Activated CD8-positive, alpha-beta memory T cell treated with anti-CD3 and anti-CD28 coated beads for 36 hours (primary cell): ENCODE measurements around the gene PKN2. TPM values are rescaled to one million over a fixed set of nuclear protein-coding genes. Genes with fewer than 3 reads are reported as not detected.

ENCODE experiments used
- CTCF ChIA-PET: fragments of 350-600 bp; sonication (Branson Sonifier 250); formaldehyde crosslinking; loops from one replicate; lab custom pipeline; 2021; ENCODE audit warnings: antibody characterized with exemption; lab: Charles Lee
- POLR2A ChIA-PET: fragments of 350-600 bp; sonication (Branson Sonifier 250); formaldehyde crosslinking; loops from one replicate; lab custom pipeline; 2021; ENCODE audit warnings: antibody characterized with exemption; lab: Charles Lee
- total RNA-seq, 2 experiments: library from RNA; stranded (reverse); gene quantifications; one replicate each; pipeline ENCODE4 v1.2.3, GENCODE V29; 2021

Gene PKN2
- total RNA-seq, 2 experiments from 2014 or later: 15.3 to 18.7 TPM

DNA sequence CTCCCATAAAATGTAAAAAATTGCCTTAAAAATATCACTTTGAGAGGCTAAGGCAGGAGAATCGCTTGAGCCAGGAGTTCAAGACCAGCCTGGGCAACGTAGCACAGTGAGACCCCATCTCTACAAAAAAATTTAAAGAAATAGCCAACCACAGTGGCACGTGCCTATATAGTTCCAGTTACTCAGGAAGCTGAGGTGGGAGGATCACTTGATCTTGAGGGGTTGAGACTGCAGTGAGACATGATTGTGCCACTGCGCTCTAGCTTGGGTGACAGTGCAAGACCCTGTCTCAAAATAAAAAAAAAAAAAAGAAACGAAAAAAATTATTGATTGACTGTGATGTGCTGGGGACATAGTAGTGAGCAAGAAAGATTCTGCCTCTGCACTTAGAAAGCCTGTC, 38.4 kb downstream of the PKN2 start:
- ChIA-PET POLR2A (no interaction called here), CTCF (no interaction called here)

DNA sequence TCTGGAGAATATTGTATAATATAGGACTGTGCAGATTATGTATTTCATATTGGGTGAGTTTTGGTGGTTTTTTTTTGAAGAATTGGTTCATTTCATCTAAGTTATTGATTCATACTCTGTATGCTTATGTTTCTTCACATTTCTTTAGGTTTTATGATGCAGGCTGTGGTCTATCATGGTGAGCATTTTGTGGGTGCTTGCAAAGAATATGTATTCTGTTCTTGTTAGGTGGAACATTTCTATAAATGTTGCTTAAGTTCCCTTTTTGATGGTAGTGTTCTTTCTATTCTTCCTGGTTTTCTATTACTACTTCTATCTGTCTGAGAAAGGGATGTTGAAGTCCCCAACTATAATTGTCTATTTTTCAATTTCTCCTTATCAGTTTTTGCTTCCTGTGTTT, 42.6 kb downstream of the PKN2 start:
- CTCF ChIA-PET: no interaction called here
- POLR2A ChIA-PET: no interaction called here

DNA sequence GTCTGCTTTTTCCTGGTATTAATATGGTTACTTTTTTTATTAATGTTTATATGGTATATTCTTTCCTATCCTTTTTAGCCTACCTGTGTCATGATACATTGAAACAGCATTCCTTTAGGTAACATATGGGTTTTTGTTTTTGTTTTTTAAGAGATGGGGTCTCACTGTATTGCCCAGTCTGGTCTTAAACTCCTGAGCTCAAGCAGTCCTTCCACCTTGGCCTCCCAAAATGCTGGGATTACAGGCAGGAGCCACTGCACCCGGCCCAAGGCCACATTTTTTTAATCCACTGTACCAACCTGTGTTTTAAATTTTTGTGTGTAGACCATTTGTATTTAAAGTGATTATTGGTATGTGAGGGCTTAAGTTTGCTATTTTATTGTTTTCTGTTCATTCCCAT, 43.1 kb downstream of the PKN2 start:
- ChIA-PET CTCF (no interaction called here), POLR2A (no interaction called here)

DNA sequence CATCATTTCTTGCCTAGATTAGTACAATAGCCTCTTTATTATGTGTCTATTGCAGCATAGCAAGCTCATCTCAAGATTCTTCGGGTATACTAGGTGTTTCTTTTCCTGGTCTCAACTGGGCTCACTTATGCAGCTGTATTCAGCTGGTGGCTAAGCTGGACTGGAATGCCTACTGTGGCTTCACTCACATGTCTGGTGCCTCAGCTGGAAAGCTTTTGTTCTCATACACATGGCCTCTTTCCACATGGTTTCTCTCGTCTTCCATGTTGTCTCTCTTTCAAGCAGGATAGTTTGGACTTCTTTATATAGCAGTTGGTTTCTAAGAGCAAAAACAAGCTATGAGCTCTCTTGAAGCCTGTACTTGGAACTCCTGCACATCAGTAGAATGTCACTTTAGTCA, 45.2 kb downstream of the PKN2 start:
- POLR2A ChIA-PET: no interaction called here
- CTCF ChIA-PET: no interaction called here

DNA sequence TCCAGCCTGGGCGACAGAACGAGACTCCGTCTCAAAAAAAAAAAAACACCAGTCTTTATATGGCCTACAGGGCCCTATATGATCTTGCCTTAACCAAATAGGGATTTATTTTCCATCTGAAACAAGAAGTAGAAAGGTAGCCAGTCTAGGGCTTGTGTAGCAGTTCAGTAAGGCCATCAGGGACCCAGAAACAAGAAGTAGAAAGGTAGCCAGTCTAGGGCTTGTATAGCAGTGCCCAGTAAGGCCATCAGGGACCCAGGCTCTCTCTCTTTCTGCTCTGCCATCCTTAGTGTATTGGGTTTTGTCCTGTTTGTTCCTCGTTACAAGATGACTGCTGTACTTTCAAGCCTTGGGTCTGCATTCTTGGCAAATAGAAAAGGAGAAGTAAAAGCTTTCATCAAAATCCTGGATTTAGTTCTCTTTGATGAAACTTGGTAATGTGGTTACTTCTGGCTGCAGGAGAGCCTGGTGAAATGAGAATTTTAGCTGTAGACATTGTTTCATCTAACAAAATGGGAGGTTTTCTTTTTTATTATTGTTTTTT, 46.1 kb downstream of the PKN2 start:
- ChIA-PET CTCF (no interaction called here), POLR2A (no interaction called here)

DNA sequence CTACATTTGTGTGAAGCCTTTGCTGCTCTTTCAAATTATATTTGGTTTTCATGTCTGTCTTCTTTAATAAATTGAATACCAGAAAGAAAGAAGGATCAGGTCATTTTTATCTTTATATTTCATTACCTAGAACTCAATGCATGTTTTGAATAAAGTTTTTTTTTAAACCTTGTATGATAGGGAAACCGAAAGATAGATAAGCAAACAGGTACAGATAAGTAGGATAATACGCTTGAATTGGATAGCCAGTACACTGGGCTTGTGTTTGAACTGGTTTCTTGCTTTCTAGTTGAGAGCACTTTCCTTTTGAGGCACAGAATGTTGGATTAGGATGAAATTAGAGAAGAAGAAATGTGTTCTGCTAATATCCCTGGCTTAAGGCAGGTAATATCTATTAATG, 46.9 kb downstream of the PKN2 start:
- ChIA-PET POLR2A (no interaction called here), CTCF (no interaction called here)

DNA sequence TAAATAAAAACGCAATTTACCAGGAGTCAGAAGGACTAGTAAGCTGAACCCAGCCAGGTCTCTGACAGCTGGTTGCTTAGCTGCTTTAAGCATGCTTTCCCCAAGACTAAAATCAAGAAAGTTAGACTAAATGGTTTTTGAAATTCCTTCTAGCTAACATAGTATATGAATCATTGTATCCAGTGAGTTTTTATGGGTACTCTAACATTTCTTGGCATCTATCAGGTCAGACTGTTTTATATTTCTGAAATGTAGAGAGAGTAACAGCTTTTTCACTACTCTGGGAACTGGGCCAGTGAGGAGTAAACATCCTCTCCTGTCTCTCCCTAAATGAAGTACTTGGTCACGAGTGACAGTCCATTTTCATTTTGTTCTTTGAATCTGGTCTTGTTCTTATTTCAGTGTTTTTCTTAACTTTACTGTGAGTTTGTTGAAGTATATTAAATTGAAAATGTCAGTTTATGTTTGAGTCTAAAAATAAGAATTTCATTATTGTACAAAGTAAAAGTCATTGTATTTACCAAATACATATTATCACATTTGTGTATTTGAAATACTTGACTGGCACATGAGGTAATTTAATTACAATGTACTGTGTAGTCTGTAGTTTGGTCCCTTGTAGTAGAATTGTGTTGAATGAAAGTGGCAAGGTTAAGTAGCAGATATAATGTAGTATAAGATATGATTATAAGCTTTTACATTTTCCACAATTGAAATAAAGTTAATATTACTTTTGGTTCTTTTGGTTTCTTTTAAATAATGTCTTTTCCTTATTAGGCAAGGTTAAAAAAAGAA, 47.6 kb downstream of the PKN2 start:
- CTCF ChIA-PET: no interaction called here
- POLR2A ChIA-PET: no interaction called here

DNA sequence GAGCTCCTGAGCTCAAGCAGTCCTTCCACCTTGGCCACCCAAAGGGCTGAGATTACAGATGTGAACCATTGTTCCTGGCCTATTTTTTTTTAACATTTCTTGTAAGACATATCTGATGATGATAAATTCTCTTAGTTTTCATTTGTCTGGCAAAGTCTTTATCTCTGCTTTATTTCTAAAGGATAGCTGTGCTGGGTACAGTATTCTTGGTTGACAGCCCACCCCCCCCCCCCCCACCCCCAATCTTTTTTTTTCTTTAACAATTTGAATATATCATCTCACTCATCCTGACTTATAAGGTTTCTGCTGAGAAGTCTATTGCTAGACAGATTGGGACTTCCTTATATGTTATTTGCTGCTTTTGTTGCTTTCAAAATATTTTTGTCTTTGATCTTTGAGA, 51.3 kb downstream of the PKN2 start:
- POLR2A ChIA-PET: interaction anchor here (0.9 kb wide), 1 partner anchor 24 kb away, joined by 4 read pairs; no protein-coding TSS in a partner anchor

DNA sequence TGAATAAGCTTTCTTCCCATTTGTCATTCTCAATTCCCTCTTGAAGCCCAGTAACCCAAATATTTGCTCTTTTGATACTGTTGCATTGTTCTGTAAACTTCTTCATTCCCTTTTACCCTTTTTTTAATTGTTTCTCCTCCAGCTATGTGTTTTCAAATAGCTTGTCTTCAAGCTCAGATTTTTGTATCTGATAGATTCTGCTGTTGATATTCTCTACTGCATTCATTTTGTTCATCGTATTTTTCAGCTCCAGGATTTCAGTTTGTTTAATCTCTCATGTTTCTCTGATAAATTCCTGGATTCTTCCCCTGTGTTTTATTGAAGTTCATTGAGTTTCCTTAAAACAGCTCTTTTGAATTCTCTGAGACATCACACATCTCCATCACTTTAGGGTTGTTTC, 51.8 kb downstream of the PKN2 start:
- POLR2A ChIA-PET: interaction anchor here (0.9 kb wide), 1 partner anchor 23 kb away, joined by 4 read pairs; no protein-coding TSS in a partner anchor
- CTCF ChIA-PET: no interaction called here

More for the DNA sequence above, 51.3 kb downstream of the PKN2 start:
- CTCF ChIA-PET: no interaction called here

DNA sequence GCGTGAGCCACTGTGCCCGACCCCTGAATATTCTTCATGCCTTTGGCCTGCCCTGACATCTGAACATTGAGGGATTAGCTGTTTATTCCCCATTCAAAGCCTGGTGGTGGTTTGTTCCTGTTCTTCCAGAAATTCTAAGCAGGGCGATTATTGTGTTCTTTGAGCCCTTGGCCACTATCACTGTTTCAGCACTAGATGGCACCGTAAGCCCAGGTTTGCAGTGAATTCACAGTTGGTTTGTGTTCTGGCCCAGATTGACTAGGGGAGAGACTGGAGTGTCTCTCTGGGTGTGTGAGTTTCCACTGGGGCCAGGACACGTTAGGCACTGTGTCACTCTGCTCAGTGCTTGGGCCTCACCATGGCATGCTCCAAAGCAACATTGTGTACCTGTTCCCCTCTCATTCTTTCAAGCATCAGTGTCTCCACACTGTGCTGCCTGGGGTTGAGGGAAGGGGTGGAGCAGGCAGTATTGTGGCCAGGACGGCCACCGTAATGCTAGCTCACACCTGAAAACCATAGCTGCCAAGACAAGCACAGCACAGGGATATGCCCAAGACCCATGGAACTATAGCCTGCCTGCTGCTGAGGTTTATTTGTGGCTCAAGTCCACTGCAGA, 52.7 kb downstream of the PKN2 start:
- POLR2A ChIA-PET: no interaction called here
- CTCF ChIA-PET: no interaction called here

DNA sequence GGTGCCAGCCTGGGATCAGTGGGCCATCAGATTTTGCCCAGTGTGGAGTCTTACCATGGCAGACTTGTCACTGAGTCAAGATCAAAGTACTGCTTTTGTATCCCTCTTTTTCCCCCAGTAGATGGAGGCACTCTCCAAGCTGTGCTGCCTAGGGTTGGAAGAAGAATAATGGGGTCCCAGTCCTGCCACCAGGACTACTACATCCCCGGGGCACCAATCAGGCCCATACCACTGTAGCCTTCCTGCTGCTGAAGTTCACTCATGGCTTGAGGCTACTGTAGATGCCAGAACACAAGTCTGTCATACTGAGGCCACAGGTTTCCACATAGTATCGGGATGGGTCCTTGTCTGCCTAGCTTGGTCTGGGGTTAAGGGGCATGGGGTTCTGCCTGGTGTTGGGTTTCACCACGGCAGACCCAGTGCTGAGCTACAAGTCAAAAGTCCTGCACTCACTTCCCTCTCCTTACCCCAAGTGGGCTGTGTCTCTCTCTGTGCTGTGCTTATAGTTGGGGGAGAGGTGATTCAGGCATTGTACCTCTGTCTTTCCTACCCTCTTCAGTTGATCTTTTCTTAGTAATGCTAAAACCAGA, 53.4 kb downstream of the PKN2 start:
- ChIA-PET CTCF (no interaction called here), POLR2A (no interaction called here)

DNA sequence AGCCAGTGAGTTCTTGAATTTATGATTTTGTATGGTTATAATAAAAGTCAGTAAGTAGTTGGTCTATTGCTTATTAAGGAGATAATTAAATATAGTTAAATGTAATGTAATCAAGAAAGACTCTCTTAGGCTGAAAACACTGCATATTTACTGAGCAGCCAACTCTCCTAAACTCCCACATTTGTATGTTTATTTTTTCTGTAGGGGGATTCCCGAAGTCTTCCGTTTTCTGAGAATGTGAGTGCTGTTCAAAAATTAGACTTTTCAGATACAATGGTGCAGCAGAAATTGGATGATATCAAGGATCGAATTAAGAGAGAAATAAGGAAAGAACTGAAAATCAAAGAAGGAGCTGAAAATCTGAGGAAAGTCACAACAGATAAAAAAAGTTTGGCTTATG, 56.7 kb downstream of the PKN2 start:
- ChIA-PET CTCF (no interaction called here), POLR2A (no interaction called here)

DNA sequence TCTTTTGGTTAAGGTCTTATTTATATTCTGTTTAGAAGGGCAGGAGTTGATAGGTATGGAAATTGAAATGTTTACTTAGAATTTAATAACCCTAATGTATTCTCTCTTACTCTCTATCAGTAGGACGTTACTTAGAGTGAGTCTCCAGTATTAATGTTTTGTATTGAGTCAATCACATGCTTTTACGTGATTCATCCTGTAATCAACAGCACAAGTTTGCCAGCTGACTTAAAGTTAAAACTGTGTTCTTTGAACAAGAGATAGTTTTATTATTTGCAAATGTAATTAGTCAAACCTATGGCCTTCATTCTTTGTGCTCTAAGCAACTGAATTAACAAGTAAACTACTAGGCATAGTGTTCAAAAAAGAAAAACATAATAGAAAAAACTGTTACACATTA, 57.3 kb downstream of the PKN2 start:
- ChIA-PET CTCF (no interaction called here), POLR2A (no interaction called here)

DNA sequence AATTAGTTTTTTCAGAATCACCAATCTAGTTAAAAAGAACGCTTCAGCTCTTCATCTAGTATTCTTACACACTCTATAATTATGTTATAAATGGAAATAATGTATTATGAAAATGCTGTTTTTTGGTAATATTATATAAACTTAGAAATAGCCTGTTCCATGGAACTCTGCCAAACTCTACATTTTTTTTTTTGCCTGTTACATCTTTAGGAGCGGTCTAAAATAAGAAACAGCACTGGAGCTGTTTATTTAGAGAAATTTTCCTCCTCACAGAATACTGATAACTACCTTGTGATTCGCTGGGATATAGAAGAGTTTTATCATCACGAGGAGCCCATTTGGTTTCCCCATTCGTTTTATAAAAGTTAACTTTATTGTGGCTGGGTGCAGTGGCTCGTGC, 58.5 kb downstream of the PKN2 start:
- ChIA-PET CTCF (no interaction called here), POLR2A (no interaction called here)

DNA sequence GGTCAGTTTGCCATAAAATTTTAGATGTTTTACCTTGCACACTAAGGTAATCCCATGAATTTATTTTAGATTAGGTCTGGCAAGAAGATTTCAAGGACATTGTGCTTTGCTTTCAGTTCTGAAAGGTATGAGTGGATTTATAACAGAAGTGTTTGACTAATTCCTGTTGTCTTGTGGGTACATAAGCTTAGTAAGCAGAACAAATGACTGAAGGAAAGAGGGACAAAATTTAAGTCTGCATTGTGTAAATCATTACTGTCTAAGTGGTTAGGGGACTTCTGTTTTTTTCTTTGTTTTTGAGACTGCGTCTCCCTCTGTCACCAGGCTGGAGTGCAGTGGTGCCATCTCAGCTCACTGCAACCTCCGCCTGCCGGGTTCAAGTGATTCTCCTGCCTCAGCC, 60.1 kb downstream of the PKN2 start:
- POLR2A ChIA-PET: no interaction called here
- CTCF ChIA-PET: no interaction called here

DNA sequence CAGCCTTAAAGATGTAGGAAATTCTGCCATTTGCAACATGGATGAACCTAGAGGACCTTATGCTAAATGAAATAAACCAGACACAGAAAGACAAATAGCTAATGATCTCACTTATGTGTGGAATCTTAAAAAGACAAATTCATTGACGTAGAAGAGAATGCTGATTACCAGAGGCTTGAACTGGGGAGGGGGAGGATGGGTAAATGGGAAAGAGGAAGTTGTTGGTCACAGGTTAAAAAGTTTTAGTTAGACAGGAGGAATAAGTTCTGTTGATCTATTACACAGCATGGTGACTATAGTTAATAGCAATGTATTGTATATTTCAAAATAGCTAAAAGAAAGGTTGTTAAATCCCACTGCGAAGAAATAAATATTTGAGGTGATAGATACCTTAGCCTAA, 62.8 kb downstream of the PKN2 start:
- CTCF ChIA-PET: no interaction called here

DNA sequence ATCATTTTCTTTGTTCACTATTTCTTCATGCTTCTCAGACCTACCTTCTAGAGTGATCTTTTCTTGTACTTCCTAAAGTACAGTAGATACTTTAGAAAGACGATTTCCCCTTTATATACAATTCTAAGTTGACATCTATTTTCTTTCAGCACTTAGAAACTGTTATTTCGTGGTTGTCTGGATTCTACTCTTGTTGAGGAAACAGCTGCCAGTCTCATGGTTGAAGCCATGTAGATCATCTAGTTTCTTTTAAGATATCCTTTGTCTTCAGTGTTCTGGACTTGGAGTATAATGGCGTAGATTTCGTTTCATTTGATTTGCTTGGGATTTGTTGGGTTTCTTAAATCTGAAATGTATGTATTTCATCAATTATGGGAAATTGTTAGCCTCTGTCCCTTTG, 67.6 kb downstream of the PKN2 start:
- CTCF ChIA-PET: no interaction called here
- POLR2A ChIA-PET: no interaction called here

More for the DNA sequence above, 62.8 kb downstream of the PKN2 start:
- POLR2A ChIA-PET: no interaction called here

DNA sequence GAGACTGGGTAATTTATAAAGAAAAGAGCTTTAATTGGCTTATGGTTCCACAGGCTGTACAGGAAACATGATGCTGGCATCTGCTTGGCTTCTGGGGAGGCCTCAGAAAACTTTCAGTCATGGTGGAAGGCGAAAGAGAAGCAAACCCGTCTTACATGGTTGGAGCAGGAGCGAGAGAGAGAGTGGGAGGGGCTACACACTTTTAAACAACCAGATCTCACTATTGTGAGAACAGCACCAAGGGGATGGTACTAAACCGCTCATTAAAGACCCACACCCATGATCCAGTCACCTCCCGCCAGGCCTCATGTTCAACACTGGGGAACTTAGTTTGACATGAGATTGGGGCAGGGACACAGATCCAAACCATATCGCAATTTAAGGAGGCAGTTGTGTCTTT, 69.4 kb downstream of the PKN2 start:
- CTCF ChIA-PET: no interaction called here
- POLR2A ChIA-PET: no interaction called here

DNA sequence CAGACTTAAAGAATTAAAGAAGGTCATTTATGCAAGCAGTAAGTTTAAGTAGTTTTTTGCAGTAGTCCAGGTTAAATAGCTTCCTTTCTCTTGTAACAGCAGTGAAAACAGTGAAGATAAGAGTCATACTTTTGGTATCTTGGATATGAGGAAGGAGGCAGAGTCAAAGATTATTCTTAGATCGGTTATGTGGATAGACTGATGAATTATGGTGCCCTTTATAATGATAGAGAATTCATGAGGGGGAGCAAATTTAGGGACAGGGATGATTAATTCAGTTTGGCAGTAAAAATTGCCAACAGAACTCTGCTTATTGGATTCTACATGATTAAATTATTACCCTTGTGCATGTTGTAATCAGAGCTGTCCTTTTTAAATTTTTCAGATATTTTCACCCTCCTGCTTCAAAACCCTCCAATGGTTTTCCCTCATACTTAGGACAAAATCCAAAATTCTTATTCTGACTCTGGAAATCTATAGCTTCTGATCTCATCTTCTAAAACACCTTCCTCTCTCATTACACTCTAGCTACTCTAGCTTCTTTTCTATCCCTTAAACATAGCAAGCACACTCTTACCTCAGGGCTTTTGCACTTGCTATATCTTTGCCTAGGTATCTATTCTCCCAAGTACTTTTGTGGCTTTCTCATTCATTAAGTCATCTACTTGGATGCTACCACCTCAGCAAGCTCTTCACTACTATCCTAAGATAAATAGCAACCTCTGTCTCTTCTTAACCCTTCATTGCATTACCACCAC, 79.8 kb downstream of the PKN2 start:
- ChIA-PET POLR2A (no interaction called here), CTCF (interaction anchor here (0.7 kb wide), 1 partner anchor 857 kb away, joined by 4 read pairs; no protein-coding TSS in a partner anchor)

DNA sequence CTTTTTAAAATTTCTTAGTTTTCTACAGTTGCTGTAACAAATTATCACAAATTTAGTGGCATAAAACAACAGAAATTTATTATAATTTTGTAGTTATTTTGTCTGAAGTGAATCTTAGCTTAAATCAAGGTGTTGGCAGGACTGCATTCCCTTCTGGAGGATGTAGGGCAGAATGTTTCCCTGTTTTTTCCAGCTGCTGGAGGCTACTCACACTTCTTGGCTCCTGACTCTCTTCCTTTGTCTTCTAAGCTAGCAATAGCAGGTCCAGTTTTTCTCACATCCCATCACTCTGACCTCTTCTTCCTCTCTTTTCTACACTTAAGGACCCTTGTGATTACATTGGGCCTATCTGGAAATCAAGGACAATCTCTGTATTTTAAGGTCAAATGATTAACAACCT, 84.1 kb downstream of the PKN2 start:
- ChIA-PET POLR2A (interaction anchor here (0.6 kb wide), 1 partner anchor 140 kb away, joined by 11 read pairs; no protein-coding TSS in a partner anchor), CTCF (no interaction called here)
